ENCODE data around the gene EFEMP2.
A peak's percentile ranks its signal among the peaks of the same experiment; 100 is the strongest.

EFEMP2 gene

GRCh38 chr11:65891219-65892136 lies 18.9 kb upstream of the EFEMP2 start:
- peaks cover 25% of the 10 kb centered on the region for H3K79me2 ChIP-seq (ENCODE audit: insufficient read depth, low read depth)
- no peak overlapping the region for H2AFZ ChIP-seq (ENCODE audit: low read depth)
- peak overlapping the region; percentile 95 for H3K4me2 ChIP-seq
- H3K4me1 ChIP-seq (ENCODE audit: low read depth, poor library complexity, severe bottlenecking) = peaks cover 40% of the 10 kb centered on the region
- TF ChIP-seq, protein P1, sequence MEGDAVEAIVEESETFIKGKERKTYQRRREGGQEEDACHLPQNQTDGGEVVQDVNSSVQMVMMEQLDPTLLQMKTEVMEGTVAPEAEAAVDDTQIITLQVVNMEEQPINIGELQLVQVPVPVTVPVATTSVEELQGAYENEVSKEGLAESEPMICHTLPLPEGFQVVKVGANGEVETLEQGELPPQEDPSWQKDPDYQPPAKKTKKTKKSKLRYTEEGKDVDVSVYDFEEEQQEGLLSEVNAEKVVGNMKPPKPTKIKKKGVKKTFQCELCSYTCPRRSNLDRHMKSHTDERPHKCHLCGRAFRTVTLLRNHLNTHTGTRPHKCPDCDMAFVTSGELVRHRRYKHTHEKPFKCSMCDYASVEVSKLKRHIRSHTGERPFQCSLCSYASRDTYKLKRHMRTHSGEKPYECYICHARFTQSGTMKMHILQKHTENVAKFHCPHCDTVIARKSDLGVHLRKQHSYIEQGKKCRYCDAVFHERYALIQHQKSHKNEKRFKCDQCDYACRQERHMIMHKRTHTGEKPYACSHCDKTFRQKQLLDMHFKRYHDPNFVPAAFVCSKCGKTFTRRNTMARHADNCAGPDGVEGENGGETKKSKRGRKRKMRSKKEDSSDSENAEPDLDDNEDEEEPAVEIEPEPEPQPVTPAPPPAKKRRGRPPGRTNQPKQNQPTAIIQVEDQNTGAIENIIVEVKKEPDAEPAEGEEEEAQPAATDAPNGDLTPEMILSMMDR (conservative IDR thresholded peaks at IDR 0.05; ENCODE audit: low read depth, low read length) = no peak
- H3K27ac ChIP-seq = peak overlapping the region; percentile 86
- peak overlapping the region; percentile 95 for H3K9ac ChIP-seq
- no peak overlapping the region for H3K4me3 ChIP-seq (IDR thresholded peaks at IDR 0.05; ENCODE audit: insufficient read depth, low read depth, low read length)
- H3K36me3 ChIP-seq (ENCODE audit: insufficient read depth) = no peaks in the 10 kb centered on the region
- H3K27me3 ChIP-seq (ENCODE audit: insufficient read depth, low read depth) = no peaks in the 10 kb centered on the region
- no peaks in the 10 kb centered on the region for H4K20me1 ChIP-seq (ENCODE audit: insufficient read depth)

- no peaks in the 10 kb centered on the region for H4K20me1 ChIP-seq (ENCODE audit: insufficient read depth)
- H3K27me3 ChIP-seq (ENCODE audit: insufficient read depth, low read depth) = no peaks in the 10 kb centered on the region
- TF ChIP-seq, protein P1 (conservative IDR thresholded peaks at IDR 0.05; ENCODE audit: low read depth, low read length) = no peak; the same call in 1 of the 2 replicates
- H2AFZ ChIP-seq (ENCODE audit: low read depth) = peak within 1 kb of the TSS; percentile 89
- H3K27ac ChIP-seq = peak within 1 kb of the TSS; percentile 86
- H3K79me2 ChIP-seq (ENCODE audit: insufficient read depth, low read depth) = peaks cover 25% of the 10 kb centered on the region
- H3K4me3 ChIP-seq (IDR thresholded peaks at IDR 0.05; ENCODE audit: insufficient read depth, low read depth, low read length) = no peak within 1 kb of the TSS
- H3K36me3 ChIP-seq (ENCODE audit: insufficient read depth) = no peaks in the 10 kb centered on the region
- peak within 1 kb of the TSS; percentile 98 for H3K4me2 ChIP-seq
- H3K4me1 ChIP-seq (ENCODE audit: low read depth, poor library complexity, severe bottlenecking) = peaks cover 40% of the 10 kb centered on the region
- H3K9ac ChIP-seq = peak within 1 kb of the TSS; percentile 95
These were observed 18.0 kb upstream of the EFEMP2 start, which contains the start of gene CCDC85B for GRCh38 chr11:65890324-65891218. TSS of gene CCDC85B (plus strand) at chr11:65890673. CDS start at chr11:65890784, 111 bp downstream.

GRCh38 chr11:65888163-65888814 lies 15.7 kb upstream of the EFEMP2 start, which contains the start of gene FIBP:
TSS of gene FIBP (minus strand) at chr11:65888471. CDS start at chr11:65888418, 53 bp downstream.
- H3K4me3 ChIP-seq (IDR thresholded peaks at IDR 0.05; ENCODE audit: insufficient read depth, low read depth, low read length) = no peak within 1 kb of the TSS
- peak within 1 kb of the TSS; percentile 98 for H3K4me2 ChIP-seq
- TF ChIP-seq, protein P1 (conservative IDR thresholded peaks at IDR 0.05; ENCODE audit: low read depth, low read length) = peak; percentile 86
- peaks cover 53% of the 10 kb centered on the region for H3K4me1 ChIP-seq (ENCODE audit: low read depth, poor library complexity, severe bottlenecking)
- peaks cover 25% of the 10 kb centered on the region for H3K79me2 ChIP-seq (ENCODE audit: insufficient read depth, low read depth)
- H4K20me1 ChIP-seq (ENCODE audit: insufficient read depth) = no peaks in the 10 kb centered on the region
- peak within 1 kb of the TSS; percentile 49; the same call in 1 of the 2 replicates for H3K27ac ChIP-seq
- H3K27me3 ChIP-seq (ENCODE audit: insufficient read depth, low read depth) = no peaks in the 10 kb centered on the region
- peak within 1 kb of the TSS; percentile 54 for H3K9ac ChIP-seq
- no peaks in the 10 kb centered on the region for H3K36me3 ChIP-seq (ENCODE audit: insufficient read depth)
- peak within 1 kb of the TSS; percentile 89 for H2AFZ ChIP-seq (ENCODE audit: low read depth)

DNA sequence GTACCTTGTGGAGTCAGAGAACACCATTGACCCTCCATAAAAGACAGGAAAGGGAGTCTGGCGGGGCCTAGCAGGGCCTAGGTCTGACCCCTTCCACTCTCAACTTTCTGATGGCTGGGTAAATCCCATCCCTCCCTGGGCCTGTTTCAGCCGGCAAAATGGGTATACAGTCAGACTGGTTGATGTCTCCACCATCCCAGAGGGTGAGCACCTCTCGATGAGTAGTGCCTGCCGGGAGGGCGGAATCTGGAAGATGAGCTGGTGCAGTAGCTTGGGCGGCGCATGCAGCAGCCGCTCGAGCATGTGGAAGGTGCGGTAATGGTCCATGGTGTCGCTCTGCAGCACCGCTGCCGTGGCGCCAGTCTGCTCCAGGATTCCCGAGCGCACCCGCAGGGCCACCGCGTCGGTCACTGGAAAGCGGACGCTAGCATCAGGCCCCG lies 15.1 kb upstream of the EFEMP2 start:
- no peaks in the 10 kb centered on the region for H3K36me3 ChIP-seq (ENCODE audit: insufficient read depth)
- peak overlapping the region; percentile 39; the same call in 1 of the 2 replicates for H3K27ac ChIP-seq
- H3K9ac ChIP-seq = peak overlapping the region; percentile 32
- no peak overlapping the region for H3K4me3 ChIP-seq (IDR thresholded peaks at IDR 0.05; ENCODE audit: insufficient read depth, low read depth, low read length)
- H3K79me2 ChIP-seq (ENCODE audit: insufficient read depth, low read depth) = peaks cover 25% of the 10 kb centered on the region
- H3K27me3 ChIP-seq (ENCODE audit: insufficient read depth, low read depth) = no peaks in the 10 kb centered on the region
- TF ChIP-seq, protein P1 (conservative IDR thresholded peaks at IDR 0.05; ENCODE audit: low read depth, low read length) = no peak
- peak overlapping the region; percentile 89 for H2AFZ ChIP-seq (ENCODE audit: low read depth)
- peaks cover 48% of the 10 kb centered on the region for H3K4me1 ChIP-seq (ENCODE audit: low read depth, poor library complexity, severe bottlenecking)
- no peaks in the 10 kb centered on the region for H4K20me1 ChIP-seq (ENCODE audit: insufficient read depth)
- H3K4me2 ChIP-seq = peak overlapping the region; percentile 98
